ES-I3 (cell line): ENCODE results near the gene HDDC3.

ENCODE experiments used
- H3K36me3 ChIP-seq: 2 replicates; pipeline ENCODE4 v1.6.1; 2013; ENCODE audit warnings: mild to moderate bottlenecking, low read length, control low read depth, moderate library complexity; ENCODE audit not compliant: insufficient read depth
- H3K4me1 ChIP-seq: 2 replicates; pipeline ENCODE4 v1.6.1; 2013; ENCODE audit warnings: mild to moderate bottlenecking, control low read depth, low read length; ENCODE audit not compliant: insufficient read depth
- H3K9ac ChIP-seq: 2 replicates; pipeline ENCODE4 v1.6.1; 2013; ENCODE audit warnings: low read depth, mild to moderate bottlenecking, low read length, moderate library complexity
- H3K9me3 ChIP-seq: 2 replicates; pipeline ENCODE4 v1.6.1; 2013; ENCODE audit warnings: mild to moderate bottlenecking, low read length, moderate library complexity; ENCODE audit not compliant: control insufficient read depth, insufficient read depth

Gene HDDC3

DNA sequence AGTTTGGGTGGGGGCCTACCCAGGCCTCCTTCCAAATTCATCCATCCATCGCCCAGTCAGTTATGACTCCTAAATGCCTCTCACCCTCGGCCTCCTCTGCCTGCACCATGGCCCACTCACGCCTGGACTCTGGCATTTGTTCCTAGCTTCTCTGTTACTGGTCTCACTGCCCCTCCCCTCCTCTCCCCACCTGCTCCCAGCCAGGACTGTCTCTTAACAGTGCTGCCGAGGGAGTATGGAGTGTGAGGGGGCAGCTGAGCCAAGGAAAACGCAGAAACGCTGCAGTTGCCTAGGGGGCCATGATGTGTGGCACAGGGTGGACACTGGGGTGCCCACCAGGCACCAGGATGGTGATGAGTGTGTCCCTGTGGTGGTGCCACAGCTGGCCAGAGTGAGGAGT, 25.4 kb upstream of the HDDC3 start:
- Histone ChIP-seq H3K9me3 (no peaks in the 10 kb centered on the region), H3K4me1 (peaks cover 4% of the 10 kb centered on the region; the same call in 1 of the 2 replicates), H3K36me3 (peaks cover 14% of the 10 kb centered on the region), H3K9ac (no peak overlapping the region)

DNA sequence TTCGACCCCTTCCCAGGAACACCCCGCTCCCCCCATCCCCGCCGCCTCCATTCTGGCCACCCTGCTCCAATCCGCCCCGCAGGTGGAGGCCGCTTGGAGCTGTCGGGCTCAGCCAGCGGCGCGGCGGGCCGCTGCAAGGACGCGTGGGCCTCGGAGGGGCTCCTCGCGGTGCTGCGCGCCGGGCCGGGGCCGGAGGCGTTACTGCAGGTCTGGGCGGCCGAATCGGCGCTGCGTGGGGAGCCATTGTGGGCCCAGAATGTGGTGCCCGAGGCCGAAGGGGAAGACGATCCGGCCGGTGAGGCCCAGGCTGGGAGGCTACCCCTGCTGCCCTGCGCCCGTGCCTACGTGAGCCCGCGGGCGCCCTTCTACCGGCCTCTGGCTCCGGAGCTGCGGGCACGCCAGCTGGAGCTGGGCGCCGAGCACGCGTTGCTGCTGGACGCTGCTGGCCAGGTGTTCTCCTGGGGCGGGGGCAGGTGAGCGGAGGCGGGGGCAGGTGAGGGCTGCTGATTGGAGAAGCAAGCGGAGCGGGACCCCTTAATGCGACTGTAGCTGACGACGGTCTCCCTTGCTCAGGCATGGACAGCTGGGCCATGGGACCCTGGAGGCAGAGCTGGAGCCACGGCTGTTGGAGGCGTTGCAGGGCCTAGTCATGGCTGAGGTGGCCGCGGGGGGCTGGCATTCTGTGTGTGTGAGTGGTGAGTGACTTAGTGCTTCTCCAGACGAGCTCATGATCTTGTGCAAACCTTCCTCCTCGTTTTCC, 24.9 kb upstream of the HDDC3 start:
- Histone ChIP-seq H3K36me3 (peaks cover 11% of the 10 kb centered on the region), H3K9ac (peak overlapping the region; percentile 68)

DNA sequence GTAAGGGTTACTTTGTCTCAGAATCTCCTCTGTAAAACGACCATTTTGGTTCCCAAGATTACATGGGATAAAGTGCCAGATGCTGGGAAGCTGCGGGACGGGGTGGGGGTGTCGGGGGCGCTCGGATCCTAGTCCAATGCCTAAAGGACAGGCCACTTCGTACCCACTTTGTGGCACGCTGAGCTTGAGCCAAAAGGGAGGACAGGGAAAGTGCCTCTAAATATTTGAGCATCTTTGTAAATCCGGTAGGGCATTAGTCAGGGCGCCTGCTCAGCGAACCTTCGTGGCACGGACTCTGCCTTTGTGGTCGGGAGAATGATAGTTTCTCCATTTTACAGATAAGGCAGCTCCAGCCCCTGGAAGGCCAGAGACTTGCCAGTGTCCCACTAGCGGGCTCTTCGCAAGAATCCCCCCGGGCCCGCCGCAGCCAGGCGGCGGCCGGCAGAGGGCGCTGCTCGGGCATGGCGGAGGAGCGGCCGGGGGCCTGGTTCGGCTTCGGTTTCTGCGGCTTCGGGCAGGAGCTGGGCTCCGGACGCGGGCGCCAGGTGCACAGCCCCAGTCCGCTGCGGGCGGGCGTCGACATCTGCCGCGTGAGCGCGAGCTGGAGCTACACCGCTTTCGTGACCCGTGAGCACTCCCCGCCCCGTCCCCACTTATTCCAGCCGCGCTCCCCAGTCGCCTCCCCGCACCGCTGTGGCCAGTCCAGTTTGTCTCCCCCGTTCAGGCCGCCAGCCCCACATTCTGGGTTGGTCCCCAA, 24.1 kb upstream of the HDDC3 start:
- Histone ChIP-seq H3K4me1 (peaks cover 4% of the 10 kb centered on the region; the same call in 1 of the 2 replicates), H3K9me3 (no peaks in the 10 kb centered on the region), H3K36me3 (peaks cover 9% of the 10 kb centered on the region), H3K9ac (peak overlapping the region; percentile 68)

More for the DNA sequence above, 24.9 kb upstream of the HDDC3 start:
- Histone ChIP-seq H3K4me1 (peaks cover 4% of the 10 kb centered on the region; the same call in 1 of the 2 replicates), H3K9me3 (no peaks in the 10 kb centered on the region)

DNA sequence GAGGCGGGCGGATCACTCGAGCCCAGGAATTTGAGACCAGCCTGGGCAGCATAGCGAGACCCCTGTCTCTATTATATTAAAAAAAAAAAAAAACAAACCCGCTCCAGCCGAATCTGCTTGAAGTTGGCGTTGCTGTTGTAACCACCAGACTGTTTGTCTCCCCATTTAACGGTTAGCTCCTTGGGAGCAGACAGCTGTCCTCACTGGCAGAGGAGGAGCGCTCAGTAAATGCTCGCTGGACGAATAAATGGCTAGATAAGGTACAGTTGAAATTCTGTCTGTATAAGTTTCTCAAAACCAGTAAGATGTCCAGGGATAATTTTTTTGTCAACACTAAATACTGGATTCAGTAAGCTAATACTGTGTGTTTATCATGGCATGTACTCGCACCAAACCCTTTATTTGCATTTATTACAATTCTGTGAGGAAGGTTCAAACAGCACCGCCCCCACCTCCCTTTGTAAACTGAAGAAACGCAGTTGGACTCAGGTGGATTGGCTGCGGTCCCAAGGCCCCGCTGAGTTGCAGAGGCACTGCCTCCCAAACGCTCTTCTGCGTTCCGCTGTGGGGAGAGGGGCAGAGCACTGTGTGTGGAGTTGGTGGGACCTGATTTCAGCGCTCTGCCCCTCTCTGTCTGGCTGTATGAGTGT, 23.4 kb upstream of the HDDC3 start:
- Histone ChIP-seq H3K36me3 (peaks cover 8% of the 10 kb centered on the region), H3K9ac (peak overlapping the region; percentile 68), H3K9me3 (no peaks in the 10 kb centered on the region), H3K4me1 (peaks cover 4% of the 10 kb centered on the region; the same call in 1 of the 2 replicates)

DNA sequence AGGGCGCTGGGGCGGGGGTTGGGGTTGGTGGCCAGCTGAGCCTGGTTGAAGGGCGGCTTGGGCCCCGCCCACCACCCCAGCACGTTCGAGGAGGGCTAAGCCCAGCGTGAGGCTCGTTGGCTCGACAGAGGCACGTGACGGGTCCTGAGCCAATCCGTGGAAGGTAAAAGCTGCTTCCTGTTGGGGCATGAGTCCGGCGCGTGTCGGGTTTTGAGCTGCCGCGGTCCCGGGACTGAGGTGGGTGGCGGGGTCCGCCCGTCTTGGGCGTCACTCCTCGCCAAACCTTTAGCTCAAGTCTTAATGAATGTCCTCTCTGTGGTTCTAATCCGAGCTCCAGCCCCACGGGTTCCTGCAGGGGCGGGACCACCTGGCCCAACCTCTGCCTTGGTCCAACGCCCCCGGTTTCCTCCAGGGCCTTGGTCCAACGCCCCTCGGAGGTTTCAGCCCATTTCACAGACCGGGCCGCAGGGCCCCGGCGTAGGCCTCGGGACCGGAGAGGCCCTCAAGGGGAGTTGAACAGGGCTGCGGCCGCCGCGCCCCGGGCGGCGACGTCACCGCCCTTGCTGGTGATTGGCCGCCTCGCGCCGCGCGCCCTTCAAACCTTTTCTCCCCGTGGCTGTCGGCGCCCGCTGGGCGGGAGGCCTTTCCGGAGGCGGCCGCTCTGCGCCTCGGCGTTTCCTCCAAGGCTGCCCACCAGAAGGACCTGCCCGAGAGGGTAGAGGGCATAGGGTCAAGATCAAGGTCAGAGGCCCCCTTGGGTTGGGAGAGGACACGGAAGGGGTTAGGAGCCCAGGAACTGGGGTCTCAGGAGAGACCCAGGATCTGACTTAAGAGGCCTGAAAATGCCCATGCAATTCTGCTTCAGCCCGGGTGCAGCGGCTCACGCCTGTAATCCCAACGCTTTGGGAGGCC, 22.6 kb upstream of the HDDC3 start, which contains the start of gene RCCD1:
Gene RCCD1, plus strand, starts transcription at position 173 of the 912 bp plus-strand sequence. CDS start 1,851 bp downstream, outside the sequence.
- Histone ChIP-seq H3K9ac (peak within 1 kb of the TSS; percentile 68), H3K9me3 (no peaks in the 10 kb centered on the region), H3K4me1 (peaks cover 4% of the 10 kb centered on the region; the same call in 1 of the 2 replicates), H3K36me3 (peaks cover 12% of the 10 kb centered on the region; the same call in 1 of the 2 replicates)

DNA sequence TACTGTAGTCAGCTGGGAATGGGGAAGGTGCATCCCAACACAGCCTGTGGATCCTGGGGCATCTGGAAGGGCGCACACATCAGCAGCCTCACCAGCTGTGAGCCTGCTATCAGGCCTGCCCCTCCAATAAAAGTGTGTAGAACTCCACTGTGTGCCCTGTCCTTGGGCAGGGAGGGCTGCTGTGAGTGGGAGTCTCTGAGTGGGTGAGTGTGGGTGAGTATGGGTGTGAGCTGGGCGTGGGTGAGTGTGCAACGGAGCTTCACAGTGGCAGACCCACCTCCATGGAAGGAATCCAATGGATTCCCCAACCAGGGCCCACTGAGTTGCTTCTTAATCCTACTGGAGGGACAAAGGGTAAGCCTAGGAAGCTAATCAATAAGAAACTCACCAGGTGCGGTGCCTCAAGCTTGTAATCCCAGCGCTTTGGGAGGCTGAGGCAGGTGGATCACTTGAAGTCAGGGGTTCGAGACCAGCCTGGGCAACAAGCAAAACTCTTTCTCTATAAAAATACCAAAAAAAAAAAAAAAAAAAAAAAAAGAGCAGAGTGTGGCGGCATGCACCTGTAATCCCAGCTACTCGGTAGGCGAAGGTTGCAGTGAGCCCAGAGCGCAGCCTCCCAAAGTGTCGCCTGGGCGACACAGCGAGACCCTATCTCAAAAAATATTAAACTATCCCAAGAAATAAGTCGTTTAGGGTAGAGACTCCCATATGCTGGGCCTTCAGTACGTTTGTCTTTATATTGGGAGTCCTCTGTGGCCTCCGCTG, 21.8 kb upstream of the HDDC3 start:
- Histone ChIP-seq H3K9me3 (no peaks in the 10 kb centered on the region), H3K9ac (0 out of 2 replicates have a peak overlapping the region, but pooled peaks have one; percentile 68), H3K36me3 (peaks cover 12% of the 10 kb centered on the region; the same call in 1 of the 2 replicates), H3K4me1 (peaks cover 4% of the 10 kb centered on the region; the same call in 1 of the 2 replicates)

DNA sequence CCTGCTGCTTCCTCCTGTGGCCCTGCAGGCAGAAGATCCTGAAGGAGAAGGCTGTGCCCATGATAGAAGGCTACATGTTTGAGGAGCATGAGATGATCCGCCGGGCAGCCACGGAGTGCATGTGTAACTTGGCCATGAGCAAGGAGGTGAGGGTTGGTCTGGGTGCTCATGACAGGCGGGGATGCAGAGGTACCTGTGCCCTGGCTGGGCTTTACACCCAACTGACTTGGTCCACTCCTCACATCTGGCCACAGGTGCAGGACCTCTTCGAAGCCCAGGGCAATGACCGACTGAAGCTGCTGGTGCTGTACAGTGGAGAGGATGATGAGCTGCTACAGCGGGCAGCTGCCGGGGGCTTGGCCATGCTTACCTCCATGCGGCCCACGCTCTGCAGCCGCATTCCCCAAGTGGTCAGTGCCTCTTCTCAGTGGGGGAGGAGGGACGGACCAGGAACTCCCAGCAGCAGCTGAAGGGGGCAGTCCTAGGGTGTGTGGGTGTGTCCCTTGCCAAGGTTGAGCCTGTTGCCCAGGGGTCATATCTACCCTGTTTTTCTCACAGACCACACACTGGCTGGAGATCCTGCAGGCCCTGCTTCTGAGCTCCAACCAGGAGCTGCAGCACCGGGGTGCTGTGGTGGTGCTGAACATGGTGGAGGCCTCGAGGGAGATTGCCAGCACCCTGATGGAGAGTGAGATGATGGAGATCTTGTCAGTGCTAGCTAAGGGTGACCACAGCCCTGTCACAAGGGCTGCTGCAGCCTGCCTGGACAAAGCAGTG, 20.7 kb upstream of the HDDC3 start:
- H3K36me3 ChIP-seq, result peaks cover 12% of the 10 kb centered on the region

DNA sequence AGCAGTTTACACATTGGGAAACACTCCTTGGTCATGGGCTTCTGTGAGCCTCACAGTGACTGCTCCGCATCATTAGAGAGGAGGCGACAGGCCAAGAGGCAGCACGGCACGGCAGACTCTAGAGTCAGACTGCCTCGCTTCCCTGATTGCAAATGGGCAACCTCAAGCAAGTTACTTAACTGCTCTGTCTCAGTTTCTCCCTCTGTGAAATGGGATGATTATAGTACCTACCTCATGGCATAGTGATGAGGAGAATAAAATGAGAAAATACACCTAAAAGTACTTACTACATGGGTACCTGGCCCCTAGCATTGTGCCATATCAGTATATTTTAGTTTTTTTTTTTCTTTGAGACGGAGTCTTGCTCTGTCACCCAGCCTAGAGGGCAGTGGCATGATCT, 18.3 kb upstream of the HDDC3 start:
- Histone ChIP-seq H3K9me3 (no peaks in the 10 kb centered on the region), H3K4me1 (no peaks in the 10 kb centered on the region), H3K36me3 (peaks cover 16% of the 10 kb centered on the region), H3K9ac (no peak overlapping the region)

More for the DNA sequence above, 20.7 kb upstream of the HDDC3 start:
- no peak overlapping the region for H3K9ac ChIP-seq
- H3K9me3 ChIP-seq, result no peaks in the 10 kb centered on the region
- H3K4me1 ChIP-seq, result peaks cover 4% of the 10 kb centered on the region; the same call in 1 of the 2 replicates

DNA sequence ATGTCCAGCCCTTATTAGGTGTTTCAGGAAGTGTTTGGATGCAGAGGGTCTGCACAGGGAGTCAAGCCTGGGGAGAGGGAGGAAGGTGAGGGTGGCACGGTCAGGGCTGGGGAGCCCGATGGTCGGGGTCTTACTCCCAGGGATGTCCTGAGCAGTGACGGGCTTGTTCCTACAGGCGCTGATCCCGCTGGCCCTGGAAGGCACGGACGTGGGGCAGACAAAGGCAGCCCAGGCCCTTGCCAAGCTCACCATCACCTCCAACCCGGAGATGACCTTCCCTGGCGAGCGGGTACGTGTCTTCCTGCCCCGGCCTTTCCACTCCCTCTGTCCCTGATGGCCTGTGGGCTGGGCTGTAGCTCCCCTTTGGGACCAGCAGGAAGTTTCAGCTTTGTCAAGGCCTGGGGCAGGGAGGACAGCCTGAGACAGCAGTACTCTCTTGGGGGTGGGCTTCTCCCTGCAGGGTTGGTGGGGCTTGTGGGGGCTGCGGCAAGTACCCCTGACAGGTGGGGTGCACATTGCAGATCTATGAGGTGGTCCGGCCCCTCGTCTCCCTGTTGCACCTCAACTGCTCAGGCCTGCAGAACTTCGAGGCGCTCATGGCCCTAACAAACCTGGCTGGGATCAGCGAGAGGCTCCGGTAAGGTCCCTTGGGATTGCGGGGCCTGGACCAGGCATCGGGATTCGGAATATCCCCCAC, 17.8 kb upstream of the HDDC3 start:
- Histone ChIP-seq H3K36me3 (peaks cover 18% of the 10 kb centered on the region), H3K9ac (no peak overlapping the region), H3K9me3 (no peaks in the 10 kb centered on the region), H3K4me1 (no peaks in the 10 kb centered on the region)

DNA sequence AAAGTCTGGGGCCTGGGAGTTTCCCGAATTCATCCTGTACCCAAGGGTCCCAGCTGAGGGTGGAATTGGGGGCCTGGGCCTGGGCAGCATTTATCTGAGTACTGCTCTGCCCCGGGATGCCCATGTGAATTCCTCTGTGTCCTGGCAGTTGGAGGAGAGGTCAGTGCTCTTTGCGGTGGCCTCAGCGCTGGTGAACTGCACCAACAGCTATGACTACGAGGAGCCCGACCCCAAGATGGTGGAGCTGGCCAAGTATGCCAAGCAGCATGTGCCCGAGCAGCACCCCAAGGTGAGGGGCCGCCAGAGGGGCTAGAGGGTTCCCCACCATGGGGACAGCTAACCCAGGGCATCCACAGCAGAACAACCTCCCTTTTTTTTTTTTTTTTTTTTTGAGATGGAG, 16.2 kb upstream of the HDDC3 start:
- Histone ChIP-seq H3K36me3 (peaks cover 26% of the 10 kb centered on the region), H3K9ac (no peak overlapping the region), H3K4me1 (no peaks in the 10 kb centered on the region), H3K9me3 (no peaks in the 10 kb centered on the region)

DNA sequence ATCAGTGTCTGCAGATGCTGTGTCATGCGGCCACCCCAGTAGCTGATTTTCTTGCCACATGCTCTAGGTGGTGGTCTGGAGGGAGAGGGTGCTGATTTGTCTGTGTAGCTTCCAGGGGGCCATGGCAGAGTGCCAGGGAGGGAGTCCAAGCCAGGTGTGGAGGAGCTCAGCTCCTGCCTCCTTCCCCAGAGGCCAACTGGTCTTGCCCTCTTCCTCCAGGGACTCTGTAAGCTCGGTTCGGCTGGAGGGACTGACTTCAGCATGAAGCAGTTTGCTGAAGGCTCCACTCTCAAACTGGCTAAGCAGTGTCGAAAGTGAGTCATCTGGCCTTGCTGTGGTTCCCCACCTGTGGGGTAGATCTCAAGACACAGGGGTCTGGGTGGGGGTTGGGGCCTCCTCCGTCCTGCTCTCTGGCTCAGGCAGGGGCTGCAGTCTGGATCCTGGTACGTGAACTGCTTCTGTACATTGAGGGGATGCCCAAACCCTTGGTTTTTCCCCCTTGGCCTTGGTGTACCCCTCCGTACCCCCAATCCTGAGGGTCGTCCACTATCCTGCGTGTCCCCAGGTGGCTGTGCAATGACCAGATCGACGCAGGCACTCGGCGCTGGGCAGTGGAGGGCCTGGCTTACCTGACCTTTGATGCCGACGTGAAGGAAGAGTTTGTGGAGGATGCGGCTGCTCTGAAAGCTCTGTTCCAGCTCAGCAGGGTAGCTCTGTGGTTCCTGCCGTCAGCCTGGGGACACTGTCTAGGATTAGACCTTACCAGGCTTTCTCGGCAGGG, 15.4 kb upstream of the HDDC3 start:
- H3K36me3 ChIP-seq, result peaks cover 26% of the 10 kb centered on the region
- H3K9ac ChIP-seq, result no peak overlapping the region
- no peaks in the 10 kb centered on the region for H3K4me1 ChIP-seq
- H3K9me3 ChIP-seq, result no peaks in the 10 kb centered on the region
